ENCODE results near the gene CPT2.

Gene CPT2

GRCh38 chr1:53220171-53220961, 23.7 kb downstream of the CPT2 start, which contains the start of gene CZIB:
TSS of gene CZIB (minus strand) at chr1:53220634. CDS start at chr1:53220575, 59 bp downstream.
- peak; percentile 84 for DNase-seq

GRCh38 chr1:53220962-53221286, 24.3 kb downstream of the CPT2 start:
- DNase-seq: no peak

GRCh38 chr1:53237638-53238037, 41.0 kb downstream of the CPT2 start:
- no peak for DNase-seq

- DNase-seq: peak; percentile 86
Measured at GRCh38 chr1:53238197-53239155, 41.9 kb downstream of the CPT2 start, which contains the start of gene MAGOH. TSS of gene MAGOH (minus strand) at chr1:53238518. CDS start at chr1:53238448, 70 bp downstream.

- DNase-seq: no peak
Measured at GRCh38 chr1:53241828-53242227, 45.2 kb downstream of the CPT2 start.

GRCh38 chr1:53242381-53242780, 45.8 kb downstream of the CPT2 start:
- DNase-seq: no peak

- no peak for DNase-seq
Measured at GRCh38 chr1:53244141-53244540, 47.5 kb downstream of the CPT2 start.

- no peak for DNase-seq
Measured at GRCh38 chr1:53246261-53247134, 49.9 kb downstream of the CPT2 start.

GRCh38 chr1:53249706-53250105, 53.1 kb downstream of the CPT2 start:
- DNase-seq: no peak

GRCh38 chr1:53250325-53250724, 53.7 kb downstream of the CPT2 start:
- DNase-seq: no peak

- DNase-seq: no peak
Measured at GRCh38 chr1:53254011-53254640, 57.5 kb downstream of the CPT2 start.

GRCh38 chr1:53255031-53255430, 58.4 kb downstream of the CPT2 start:
- no peak for DNase-seq

GRCh38 chr1:53256511-53257453, 60.2 kb downstream of the CPT2 start:
- DNase-seq: no peak

GRCh38 chr1:53257454-53258081, 60.9 kb downstream of the CPT2 start:
- no peak for DNase-seq

GRCh38 chr1:53258216-53258615, 61.6 kb downstream of the CPT2 start:
- DNase-seq: no peak

GRCh38 chr1:53259932-53260331, 63.3 kb downstream of the CPT2 start:
- DNase-seq: no peak

GRCh38 chr1:53260631-53261247, 64.1 kb downstream of the CPT2 start:
- no peak for DNase-seq

- no peak for DNase-seq
Measured at GRCh38 chr1:53262000-53262399, 65.4 kb downstream of the CPT2 start.

Data from SHP77 treated with DMSO at 0.1 percent for 48 hours (cell line).